Islet precursor cell (in vitro differentiated cells): Measurements from ENCODE around the gene AARSD1.
"Not testable (repeated sequence)": the region's sequence is repeated elsewhere in the genome, so short reads cannot be mapped to it uniquely, and the experiment has no call there.

Source experiments
- DNase-seq: peaks from one replicate; pipeline ENCODE4 v3.0.0-alpha.2; 2018

AARSD1 gene

GRCh38 chr17:42918902-42919521 lies 45.2 kb downstream of the AARSD1 start:
- no peak for DNase-seq

GRCh38 chr17:42917236-42917603 lies 47.0 kb downstream of the AARSD1 start:
- no peak for DNase-seq

- not testable (repeated sequence) for DNase-seq
Observed at GRCh38 chr17:42916388-42917235, 47.6 kb downstream of the AARSD1 start.

- not testable (repeated sequence) for DNase-seq
Observed at GRCh38 chr17:42915288-42915687, 49.0 kb downstream of the AARSD1 start.

- no peak for DNase-seq
Observed at GRCh38 chr17:42913981-42914617, 50.2 kb downstream of the AARSD1 start.

- no peak for DNase-seq
Observed at GRCh38 chr17:42913522-42913921, 50.7 kb downstream of the AARSD1 start.

- no peak for DNase-seq
Observed at GRCh38 chr17:42908872-42909700, 55.2 kb downstream of the AARSD1 start.

GRCh38 chr17:42906772-42907446 lies 57.3 kb downstream of the AARSD1 start:
- no peak for DNase-seq

GRCh38 chr17:42904110-42904469 lies 60.2 kb downstream of the AARSD1 start:
- no peak for DNase-seq

GRCh38 chr17:42901535-42902229 lies 62.6 kb downstream of the AARSD1 start:
- no peak for DNase-seq
